CD4-positive, CD25-positive, alpha-beta regulatory T cell (primary cell): ENCODE data around the gene PNPLA7. TPM values are rescaled to one million over a fixed set of nuclear protein-coding genes. Genes with fewer than 3 reads are reported as not detected.
A peak's percentile ranks its signal among the peaks of the same experiment; 100 is the strongest.
"Not testable (repeated sequence)": the region's sequence is repeated elsewhere in the genome, so short reads cannot be mapped to it uniquely, and the experiment has no call there.

ENCODE experiments used
- ATAC-seq, 2 donors: fragments of 150-1000 bp; cut with Tn5 transposase; one replicate each; pipeline ENCODE4 v1.10.0; 2021; ENCODE audit warnings: low read depth in 2 of 2, moderate number of reproducible peaks in 2 of 2, moderate library complexity in 1 of 2
- DNase-seq, 3 donors: peaks; one replicate each; pipeline versions ENCODE4 v3.0.0 to v3.0.0-alpha.2; 2012 to 2022; ENCODE audit warnings: mixed read lengths in 1 of 3
- H3K27ac ChIP-seq: one replicate; pipeline ENCODE4 v1.7.0; 2013; ENCODE audit warnings: mild to moderate bottlenecking, low read length; ENCODE audit not compliant: insufficient read depth, poor library complexity, severe bottlenecking
- H3K27me3 ChIP-seq: one replicate; pipeline ENCODE4 v1.7.0; 2013; ENCODE audit warnings: low read length; ENCODE audit not compliant: control insufficient read depth, insufficient read depth
- H3K36me3 ChIP-seq: one replicate; pipeline ENCODE4 v1.7.0; 2013; ENCODE audit warnings: mild to moderate bottlenecking, low read length, moderate library complexity; ENCODE audit not compliant: control insufficient read depth, insufficient read depth
- H3K4me1 ChIP-seq: 2 replicates; pipeline ENCODE4 v1.7.0; 2013; ENCODE audit warnings: mild to moderate bottlenecking, low read length; ENCODE audit not compliant: insufficient read depth, control insufficient read depth, poor library complexity, severe bottlenecking
- H3K4me3 ChIP-seq: one replicate; pipeline ENCODE4 v1.7.0; 2013; ENCODE audit warnings: low read depth, mild to moderate bottlenecking, low read length, moderate library complexity
- H3K9me3 ChIP-seq, 2 experiments: 1 replicate in 1 of 2; 2 replicates in 1 of 2; pipeline ENCODE4 v1.7.0; 2013; ENCODE audit warnings: low read length in 2 of 2, mild to moderate bottlenecking in 1 of 2, moderate library complexity in 1 of 2; ENCODE audit not compliant: control insufficient read depth in 2 of 2
- H3K27ac Mint-ChIP-seq, 3 donors: one replicate each; pipeline ENCODE4 v1.8.0; 2020 to 2022; ENCODE audit warnings: mild to moderate bottlenecking in 3 of 3, mixed read lengths in 3 of 3, moderate library complexity in 2 of 3
- H3K27me3 Mint-ChIP-seq: one replicate; pipeline ENCODE4 v1.8.0; 2022; ENCODE audit warnings: mild to moderate bottlenecking, mixed read lengths
- H3K36me3 Mint-ChIP-seq: one replicate; pipeline ENCODE4 v1.8.0; 2020; ENCODE audit warnings: mixed read lengths
- H3K4me1 Mint-ChIP-seq, 4 donors: one replicate each; pipeline ENCODE4 v1.8.0; 2020 to 2022; ENCODE audit warnings: mixed read lengths in 4 of 4, mild to moderate bottlenecking in 1 of 4
- H3K4me3 Mint-ChIP-seq, 4 donors: one replicate each; pipeline ENCODE4 v1.8.0; 2020 to 2022; ENCODE audit warnings: mild to moderate bottlenecking in 4 of 4, mixed read lengths in 4 of 4, moderate library complexity in 3 of 4
- H3K9me3 Mint-ChIP-seq, 7 donors: one replicate each; pipeline ENCODE4 v1.8.0; 2020 to 2022; ENCODE audit warnings: mixed read lengths in 7 of 7, mild to moderate bottlenecking in 3 of 7, moderate library complexity in 2 of 7
- polyA plus RNA-seq, 4 donors: library from polyadenylated mRNA; unstranded; fragments of 300-500 nt; fragmentation: Illumina TruSeq; gene quantifications; one replicate each; pipeline ENCODE4 v1.2.3, GENCODE V29; 2021
- total RNA-seq: library from RNA; stranded (reverse); gene quantifications from one replicate; pipeline ENCODE4 v1.2.3, GENCODE V29; 2022

The PNPLA7 gene
- 12.4 TPM for total RNA-seq
- 1 to 10 TPM; 1.4 to 2.5 (median 1.7) TPM for polyA plus RNA-seq

DNA sequence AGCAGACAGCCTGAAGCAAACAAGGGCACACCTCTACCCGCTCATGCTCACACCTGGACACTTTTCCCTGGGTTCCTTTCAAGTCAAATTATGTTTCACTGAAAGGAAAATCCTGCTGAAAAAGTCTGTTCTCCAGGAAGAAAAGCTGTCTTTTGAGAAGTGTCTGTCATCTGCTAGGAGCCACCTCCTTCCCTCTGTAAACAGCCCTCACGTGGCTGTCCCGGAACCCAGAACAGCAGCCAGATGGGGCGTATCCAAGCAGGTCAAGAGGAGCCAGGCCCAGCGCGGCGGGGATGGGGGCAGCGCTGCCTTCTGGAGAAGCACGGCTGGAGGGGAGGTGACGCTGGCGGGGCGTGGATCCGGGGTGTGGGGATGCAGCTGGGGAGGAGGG is at the start of gene PNPLA7:
Gene PNPLA7, minus strand, starts transcription at position 172 of the 391 bp plus-strand sequence. CDS start 205 bp downstream, outside the sequence.
- Mint-ChIP-seq H3K9me3 (peaks cover 0 to 2% (median 0%) of the 10 kb centered on the region in 7 donors), H3K4me1 (peaks cover 0 to 30% (median 12%) of the 10 kb centered on the region in 4 donors), H3K27me3 (no peaks in the 10 kb centered on the region), H3K4me3 (peak within 1 kb of the TSS; percentile 88 to 95 (median 94)), H3K27ac (peak within 1 kb of the TSS; percentile 80 to 92 (median 82)), H3K36me3 (peaks cover 1% of the 10 kb centered on the region)
- Histone ChIP-seq H3K27ac (peak within 1 kb of the TSS; percentile 76), H3K36me3 (peaks cover 1% of the 10 kb centered on the region), H3K4me1 (peaks cover 15% of the 10 kb centered on the region), H3K27me3 (no peaks in the 10 kb centered on the region), H3K4me3 (peak within 1 kb of the TSS; percentile 70), H3K9me3 (no peaks in the 10 kb centered on the region)
- DNase-seq (peak; percentile 31 to 72 (median 52)), ATAC-seq (peak in 1 of 2 donors; percentile 16)

DNA sequence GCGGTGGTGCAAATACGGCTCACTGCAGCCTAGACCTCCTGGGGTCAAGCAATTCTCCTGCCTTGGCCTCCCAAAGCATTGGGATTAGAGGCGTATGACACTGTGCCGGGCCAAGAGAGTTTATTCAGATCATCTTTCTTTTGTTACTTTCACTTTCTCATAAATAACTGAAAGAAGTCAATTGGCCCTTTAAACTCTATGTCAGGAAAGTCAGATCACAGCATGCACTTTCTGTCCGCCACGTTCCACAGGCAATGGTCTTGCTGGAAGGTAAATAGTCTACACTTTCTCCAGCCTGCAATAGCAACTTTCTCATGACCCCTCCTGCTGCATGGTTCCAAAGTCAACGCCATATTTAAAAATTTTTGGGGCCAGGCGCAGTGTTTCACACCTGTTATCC is 48.7 kb upstream of the PNPLA7 start:
- no peaks in the 10 kb centered on the region for H3K9me3 ChIP-seq
- H3K27me3 ChIP-seq, result no peaks in the 10 kb centered on the region
- Mint-ChIP-seq H3K4me3 (no peak overlapping the region), H3K36me3 (no peaks in the 10 kb centered on the region), H3K9me3 (no peaks in the 10 kb centered on the region), H3K27me3 (peaks cover 6% of the 10 kb centered on the region), H3K4me1 (peaks cover 0 to 4% (median 3%) of the 10 kb centered on the region in 4 donors), H3K27ac (no peak overlapping the region)
- no peak overlapping the region for H3K4me3 ChIP-seq
- DNase-seq (no peak), ATAC-seq (no peak)
- no peaks in the 10 kb centered on the region for H3K4me1 ChIP-seq
- H3K27ac ChIP-seq, result no peak overlapping the region
- no peaks in the 10 kb centered on the region for H3K36me3 ChIP-seq

- H3K9me3 Mint-ChIP-seq, H3K27ac ChIP-seq, ATAC-seq, H3K4me3 Mint-ChIP-seq, H3K27ac Mint-ChIP-seq, H3K4me1 Mint-ChIP-seq, H3K4me1 ChIP-seq, H3K4me3 ChIP-seq, H3K36me3 ChIP-seq, H3K27me3 Mint-ChIP-seq, DNase-seq, H3K27me3 ChIP-seq, H3K9me3 ChIP-seq, H3K36me3 Mint-ChIP-seq: not testable (repeated sequence)
Measured at GRCh38 chr9:137596577-137596976, 46.4 kb upstream of the PNPLA7 start.

- H3K27me3 Mint-ChIP-seq, result no peaks in the 10 kb centered on the region
- no peak for ATAC-seq
- H3K9me3 ChIP-seq, result no peaks in the 10 kb centered on the region
- peaks cover under 1% of the 10 kb centered on the region for H3K36me3 ChIP-seq
- no peak overlapping the region for H3K27ac ChIP-seq
- H3K27ac Mint-ChIP-seq, result no peak overlapping the region
- peaks cover 0 to 17% (median 4%) of the 10 kb centered on the region in 4 donors for H3K4me1 Mint-ChIP-seq
- no peak for DNase-seq
- H3K27me3 ChIP-seq, result no peaks in the 10 kb centered on the region
- peak overlapping the region; percentile 33 to 72 (median 53) for H3K4me3 Mint-ChIP-seq
- H3K9me3 Mint-ChIP-seq, result no peaks in the 10 kb centered on the region
- peaks cover 19% of the 10 kb centered on the region for H3K4me1 ChIP-seq
- peaks cover under 1% of the 10 kb centered on the region for H3K36me3 Mint-ChIP-seq
- no peak overlapping the region for H3K4me3 ChIP-seq
Measured at GRCh38 chr9:137593176-137593575, 43.0 kb upstream of the PNPLA7 start.

- Mint-ChIP-seq H3K27me3 (no peaks in the 10 kb centered on the region), H3K4me3 (peak overlapping the region; percentile 33 to 72 (median 53)), H3K36me3 (peaks cover 4% of the 10 kb centered on the region), H3K9me3 (no peaks in the 10 kb centered on the region), H3K4me1 (peaks cover 0 to 21% (median 5%) of the 10 kb centered on the region in 4 donors), H3K27ac (no peak overlapping the region)
- Histone ChIP-seq H3K36me3 (peaks cover 5% of the 10 kb centered on the region), H3K27me3 (no peaks in the 10 kb centered on the region), H3K9me3 (no peaks in the 10 kb centered on the region), H3K4me3 (no peak overlapping the region), H3K27ac (no peak overlapping the region), H3K4me1 (peaks cover 19% of the 10 kb centered on the region)
- DNase-seq (no peak), ATAC-seq (no peak)
Measured at GRCh38 chr9:137592767-137593166, 42.6 kb upstream of the PNPLA7 start.

DNA sequence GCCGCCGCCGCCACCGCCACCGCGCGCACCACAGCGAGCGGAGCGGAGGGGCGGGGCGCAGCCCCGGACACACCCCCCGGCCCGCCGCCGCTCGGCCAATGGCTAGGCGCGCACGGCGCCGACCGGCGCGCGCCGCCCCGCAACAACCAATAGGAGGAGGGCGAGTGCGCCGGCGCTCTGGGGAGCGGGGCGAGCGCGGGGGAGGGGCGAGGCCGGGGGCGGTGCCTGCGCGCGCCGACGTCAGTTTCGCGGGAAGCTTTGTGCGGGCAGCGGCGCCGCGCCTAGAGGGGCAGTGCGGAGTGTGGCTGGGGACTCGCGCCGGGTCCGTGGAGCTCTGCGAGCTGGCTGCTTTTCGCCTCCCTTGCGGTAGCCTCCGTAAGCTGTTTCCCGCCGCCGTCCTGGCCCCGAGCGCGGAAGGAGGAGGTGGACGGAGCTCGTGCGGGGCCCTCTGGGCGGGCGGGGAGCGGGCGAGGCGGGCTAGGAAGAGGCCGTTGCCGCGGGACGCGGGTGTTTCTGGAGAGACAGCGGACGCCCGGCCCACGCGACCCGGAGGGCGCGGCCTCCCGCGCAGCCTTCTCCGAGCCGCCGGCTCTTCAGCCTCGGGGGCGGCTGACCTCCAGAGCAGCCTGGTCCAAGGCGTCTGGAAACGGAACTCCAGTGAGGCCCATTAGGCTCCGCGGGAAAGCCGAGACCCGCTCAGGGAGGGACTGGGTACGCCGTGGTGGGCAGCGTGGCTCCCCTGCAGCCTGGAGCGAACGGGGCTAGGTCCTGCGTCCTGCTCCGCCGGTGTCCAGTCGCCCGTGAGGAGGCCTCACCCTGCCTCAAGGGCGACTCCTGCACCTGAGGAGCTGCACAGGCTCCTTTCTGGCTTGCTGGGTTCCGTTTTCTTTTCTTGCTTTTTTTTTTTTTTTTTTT is 40.5 kb upstream of the PNPLA7 start, which contains the start of gene ZMYND19:
Gene ZMYND19, minus strand, starts transcription at position 44 of the 915 bp plus-strand sequence. CDS start 249 bp downstream, outside the sequence.
- Mint-ChIP-seq H3K36me3 (peaks cover 12% of the 10 kb centered on the region), H3K4me1 (peaks cover 0 to 23% (median 5%) of the 10 kb centered on the region in 4 donors), H3K4me3 (peak within 1 kb of the TSS; percentile 92 to 97 (median 94)), H3K27ac (peak within 1 kb of the TSS; percentile 52 to 94 (median 60)), H3K9me3 (no peaks in the 10 kb centered on the region), H3K27me3 (no peaks in the 10 kb centered on the region)
- Histone ChIP-seq H3K4me3 (no peak within 1 kb of the TSS), H3K4me1 (peaks cover 19% of the 10 kb centered on the region), H3K36me3 (peaks cover 19% of the 10 kb centered on the region), H3K27ac (peak within 1 kb of the TSS; percentile 66), H3K27me3 (no peaks in the 10 kb centered on the region), H3K9me3 (no peaks in the 10 kb centered on the region)
- DNase-seq (peak; percentile 84 to 91 (median 86)), ATAC-seq (peak; percentile 98 to 99)

- H3K27me3 ChIP-seq, result no peaks in the 10 kb centered on the region
- Mint-ChIP-seq H3K4me1 (peaks cover 0 to 23% (median 5%) of the 10 kb centered on the region in 4 donors), H3K4me3 (peak overlapping the region in 1 of 4 donors; percentile 88), H3K36me3 (peaks cover 12% of the 10 kb centered on the region), H3K9me3 (no peaks in the 10 kb centered on the region), H3K27ac (no peak overlapping the region), H3K27me3 (no peaks in the 10 kb centered on the region)
- DNase-seq (peak in 1 of 3 donors; percentile 21), ATAC-seq (no peak)
- peaks cover 19% of the 10 kb centered on the region for H3K4me1 ChIP-seq
- peaks cover 23% of the 10 kb centered on the region for H3K36me3 ChIP-seq
- no peak overlapping the region for H3K27ac ChIP-seq
- no peak overlapping the region for H3K4me3 ChIP-seq
- no peaks in the 10 kb centered on the region for H3K9me3 ChIP-seq
Measured at GRCh38 chr9:137590123-137590468, 39.9 kb upstream of the PNPLA7 start.
